SK-N-SH treated with all-trans-retinoic acid at 6 μM for 48 hours (cell line): Measurements from ENCODE around the gene RAB5B.

Source experiments
- ARNTL ChIP-seq: fragments of 450-650 bp; formaldehyde crosslinking; IDR thresholded peaks from 2 replicates; pipeline ENCODE4 v1.5.0; 2020; ENCODE audit warnings: low read depth, mild to moderate bottlenecking, moderate library complexity, borderline replicate concordance
- ISL1 ChIP-seq: fragments of 250-450 bp; sonication (Bioruptor Pico); IDR thresholded peaks from 2 replicates; pipeline ENCODE4 v2.1.2; 2022; ENCODE audit warnings: mild to moderate bottlenecking, moderate library complexity
- OSR1 ChIP-seq: fragments of 250-450 bp; sonication (Bioruptor Pico); IDR thresholded peaks from 2 replicates; pipeline ENCODE4 v1.8.0; 2022; ENCODE audit warnings: moderate library complexity, mild to moderate bottlenecking, inconsistent platforms
- RARB ChIP-seq: fragments of 250-450 bp; sonication (Bioruptor Pico); IDR thresholded peaks from 2 replicates; pipeline ENCODE4 v1.8.0; 2021; ENCODE audit warnings: mild to moderate bottlenecking, moderate library complexity
- SNAI2 ChIP-seq: fragments of 250-450 bp; sonication (Bioruptor Pico); IDR thresholded peaks from 2 replicates; pipeline ENCODE4 v1.5.0; 2020; ENCODE audit warnings: mild to moderate bottlenecking, moderate library complexity
- TCF4 ChIP-seq: fragments of 250-450 bp; sonication (Bioruptor Pico); IDR thresholded peaks from 2 replicates; pipeline ENCODE4 v1.8.0; 2021; ENCODE audit warnings: mild to moderate bottlenecking, moderate library complexity, borderline replicate concordance
- ZFP30 ChIP-seq: fragments of 450-650 bp; formaldehyde crosslinking; IDR thresholded peaks from 2 replicates; pipeline ENCODE4 v1.5.0; 2022; ENCODE audit warnings: mild to moderate bottlenecking, moderate library complexity
- ZNF70 ChIP-seq: fragments of 450-650 bp; formaldehyde crosslinking; IDR thresholded peaks from 2 replicates; pipeline ENCODE4 v1.5.0; 2020; ENCODE audit warnings: mild to moderate bottlenecking, moderate library complexity
- TF ChIP-seq, protein P1 (sequence below): fragments of 250-450 bp; sonication (Bioruptor Pico); IDR thresholded peaks from 2 replicates; pipeline ENCODE4 v1.8.0; 2020; ENCODE audit warnings: mild to moderate bottlenecking, moderate library complexity, borderline replicate concordance
- TF ChIP-seq, protein P2 (sequence below): fragments of 250-450 bp; sonication (Bioruptor Pico); IDR thresholded peaks from 2 replicates; pipeline ENCODE4 v1.8.0; 2021; ENCODE audit warnings: low read depth, mild to moderate bottlenecking, moderate library complexity, borderline replicate concordance
- TF ChIP-seq, protein P3 (sequence below): fragments of 250-450 bp; sonication (Bioruptor Pico); IDR thresholded peaks from 2 replicates; pipeline ENCODE4 v1.5.1; 2020; ENCODE audit warnings: low read depth, mild to moderate bottlenecking, moderate library complexity

DNA sequence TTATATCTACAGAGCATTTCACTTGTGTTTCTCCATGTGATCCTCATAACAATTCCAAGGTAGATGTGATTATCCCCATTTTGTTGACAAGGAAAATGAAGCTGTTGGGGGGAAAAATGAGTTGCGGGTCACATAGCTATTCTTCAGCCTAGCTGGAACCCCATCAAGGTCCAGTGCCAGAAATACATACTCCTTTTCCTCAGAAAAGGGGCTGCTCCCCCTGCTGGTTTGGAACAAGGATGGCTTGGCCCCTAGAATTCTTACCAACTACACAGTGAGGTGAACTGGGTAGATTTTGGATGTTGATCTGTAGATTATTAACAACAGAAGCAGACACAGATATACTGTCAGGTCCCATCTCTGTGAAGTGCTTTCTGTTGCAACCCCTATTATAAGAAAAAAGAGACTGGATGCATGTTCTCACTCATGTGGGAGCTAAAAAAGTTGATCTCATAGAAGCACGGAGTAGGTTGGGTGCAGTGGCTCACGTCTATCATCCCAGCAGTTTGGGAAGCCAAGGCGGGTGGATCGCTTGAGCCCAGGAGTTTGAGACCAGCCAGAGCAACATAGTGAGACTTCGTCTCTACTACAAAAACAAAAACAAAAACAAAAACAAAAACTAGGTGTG, 55.9 kb downstream of the RAB5B start:
- TF ChIP-seq TCF4 (CRISPR knock-in tag) (no peak), SNAI2 (no peak), ARNTL (CRISPR knock-in tag) (no peak), ISL1 (CRISPR knock-in tag) (no peak), ZFP30 (CRISPR knock-in tag) (no peak), OSR1 (CRISPR knock-in tag) (no peak), RARB (no peak), ZNF70 (no peak)
- TF ChIP-seq, protein P1, sequence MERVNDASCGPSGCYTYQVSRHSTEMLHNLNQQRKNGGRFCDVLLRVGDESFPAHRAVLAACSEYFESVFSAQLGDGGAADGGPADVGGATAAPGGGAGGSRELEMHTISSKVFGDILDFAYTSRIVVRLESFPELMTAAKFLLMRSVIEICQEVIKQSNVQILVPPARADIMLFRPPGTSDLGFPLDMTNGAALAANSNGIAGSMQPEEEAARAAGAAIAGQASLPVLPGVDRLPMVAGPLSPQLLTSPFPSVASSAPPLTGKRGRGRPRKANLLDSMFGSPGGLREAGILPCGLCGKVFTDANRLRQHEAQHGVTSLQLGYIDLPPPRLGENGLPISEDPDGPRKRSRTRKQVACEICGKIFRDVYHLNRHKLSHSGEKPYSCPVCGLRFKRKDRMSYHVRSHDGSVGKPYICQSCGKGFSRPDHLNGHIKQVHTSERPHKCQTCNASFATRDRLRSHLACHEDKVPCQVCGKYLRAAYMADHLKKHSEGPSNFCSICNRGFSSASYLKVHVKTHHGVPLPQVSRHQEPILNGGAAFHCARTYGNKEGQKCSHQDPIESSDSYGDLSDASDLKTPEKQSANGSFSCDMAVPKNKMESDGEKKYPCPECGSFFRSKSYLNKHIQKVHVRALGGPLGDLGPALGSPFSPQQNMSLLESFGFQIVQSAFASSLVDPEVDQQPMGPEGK (CRISPR knock-in tag): no peak
- TF ChIP-seq, protein P2, sequence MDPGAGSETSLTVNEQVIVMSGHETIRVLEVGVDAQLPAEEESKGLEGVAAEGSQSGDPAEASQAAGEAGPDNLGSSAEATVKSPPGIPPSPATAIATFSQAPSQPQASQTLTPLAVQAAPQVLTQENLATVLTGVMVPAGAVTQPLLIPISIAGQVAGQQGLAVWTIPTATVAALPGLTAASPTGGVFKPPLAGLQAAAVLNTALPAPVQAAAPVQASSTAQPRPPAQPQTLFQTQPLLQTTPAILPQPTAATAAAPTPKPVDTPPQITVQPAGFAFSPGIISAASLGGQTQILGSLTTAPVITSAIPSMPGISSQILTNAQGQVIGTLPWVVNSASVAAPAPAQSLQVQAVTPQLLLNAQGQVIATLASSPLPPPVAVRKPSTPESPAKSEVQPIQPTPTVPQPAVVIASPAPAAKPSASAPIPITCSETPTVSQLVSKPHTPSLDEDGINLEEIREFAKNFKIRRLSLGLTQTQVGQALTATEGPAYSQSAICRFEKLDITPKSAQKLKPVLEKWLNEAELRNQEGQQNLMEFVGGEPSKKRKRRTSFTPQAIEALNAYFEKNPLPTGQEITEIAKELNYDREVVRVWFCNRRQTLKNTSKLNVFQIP (CRISPR knock-in tag): no peak
- TF ChIP-seq, protein P3, sequence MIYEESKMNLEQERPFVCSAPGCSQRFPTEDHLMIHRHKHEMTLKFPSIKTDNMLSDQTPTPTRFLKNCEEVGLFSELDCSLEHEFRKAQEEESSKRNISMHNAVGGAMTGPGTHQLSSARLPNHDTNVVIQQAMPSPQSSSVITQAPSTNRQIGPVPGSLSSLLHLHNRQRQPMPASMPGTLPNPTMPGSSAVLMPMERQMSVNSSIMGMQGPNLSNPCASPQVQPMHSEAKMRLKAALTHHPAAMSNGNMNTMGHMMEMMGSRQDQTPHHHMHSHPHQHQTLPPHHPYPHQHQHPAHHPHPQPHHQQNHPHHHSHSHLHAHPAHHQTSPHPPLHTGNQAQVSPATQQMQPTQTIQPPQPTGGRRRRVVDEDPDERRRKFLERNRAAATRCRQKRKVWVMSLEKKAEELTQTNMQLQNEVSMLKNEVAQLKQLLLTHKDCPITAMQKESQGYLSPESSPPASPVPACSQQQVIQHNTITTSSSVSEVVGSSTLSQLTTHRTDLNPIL: no peak
